IPS-18a (cell line): ENCODE data around the gene ZNF532.
"Not testable (repeated sequence)": the region's sequence is repeated elsewhere in the genome, so short reads cannot be mapped to it uniquely, and the experiment has no call there.

Source experiments
- H3K27ac ChIP-seq: one replicate; pipeline ENCODE4 v1.5.1; 2013; ENCODE audit warnings: low read length
- H3K27me3 ChIP-seq: one replicate; pipeline ENCODE4 v1.6.1; 2013; ENCODE audit warnings: mild to moderate bottlenecking, low read length; ENCODE audit not compliant: control insufficient read depth, insufficient read depth
- H3K36me3 ChIP-seq: one replicate; pipeline ENCODE4 v1.6.1; 2013; ENCODE audit warnings: low read depth, low read length; ENCODE audit not compliant: control insufficient read depth
- H3K4me1 ChIP-seq: one replicate; pipeline ENCODE4 v1.6.1; 2013; ENCODE audit warnings: low read depth, low read length; ENCODE audit not compliant: control insufficient read depth
- H3K4me3 ChIP-seq: one replicate; pipeline ENCODE4 v1.5.1; 2013; ENCODE audit warnings: low read length
- H3K9ac ChIP-seq: one replicate; pipeline ENCODE4 v1.6.1; 2013; ENCODE audit warnings: mild to moderate bottlenecking, low read length, moderate library complexity
- H3K9me3 ChIP-seq: one replicate; pipeline ENCODE4 v1.6.1; 2013; ENCODE audit warnings: low read depth, low read length; ENCODE audit not compliant: control insufficient read depth

Gene ZNF532

GRCh38 chr18:58864146-58865032 is at the start of gene ZNF532:
ZNF532 (plus strand) TSS chr18:58864877. CDS start in a region left out here.
- no peaks in the 10 kb centered on the region for H3K27me3 ChIP-seq
- peaks cover 5% of the 10 kb centered on the region for H3K9me3 ChIP-seq
- H3K4me3 ChIP-seq = peak within 1 kb of the TSS; percentile 66
- H3K27ac ChIP-seq = peak within 1 kb of the TSS; percentile 96
- H3K4me1 ChIP-seq = peaks cover 79% of the 10 kb centered on the region
- peak within 1 kb of the TSS; percentile 84 for H3K9ac ChIP-seq
- peaks cover 43% of the 10 kb centered on the region for H3K36me3 ChIP-seq

GRCh38 chr18:58819051-58819450 is 45.6 kb upstream of the ZNF532 start:
- no peak overlapping the region for H3K27ac ChIP-seq
- no peaks in the 10 kb centered on the region for H3K36me3 ChIP-seq
- H3K27me3 ChIP-seq = no peaks in the 10 kb centered on the region
- H3K4me3 ChIP-seq = no peak overlapping the region
- no peaks in the 10 kb centered on the region for H3K9me3 ChIP-seq
- H3K4me1 ChIP-seq = peaks cover 7% of the 10 kb centered on the region
- no peak overlapping the region for H3K9ac ChIP-seq

- Histone ChIP-seq H3K4me1 (peaks cover 7% of the 10 kb centered on the region), H3K36me3 (no peaks in the 10 kb centered on the region), H3K27ac (no peak overlapping the region), H3K9ac (no peak overlapping the region), H3K9me3 (no peaks in the 10 kb centered on the region), H3K4me3 (no peak overlapping the region), H3K27me3 (no peaks in the 10 kb centered on the region)
Measured at GRCh38 chr18:58820251-58820650, 44.4 kb upstream of the ZNF532 start.

- no peaks in the 10 kb centered on the region for H3K27me3 ChIP-seq
- no peak overlapping the region for H3K27ac ChIP-seq
- no peaks in the 10 kb centered on the region for H3K9me3 ChIP-seq
- H3K4me1 ChIP-seq = no peaks in the 10 kb centered on the region
- no peak overlapping the region for H3K4me3 ChIP-seq
- H3K36me3 ChIP-seq = no peaks in the 10 kb centered on the region
- no peak overlapping the region for H3K9ac ChIP-seq
Measured at GRCh38 chr18:58822944-58823343, 41.7 kb upstream of the ZNF532 start.

- no peak overlapping the region for H3K27ac ChIP-seq
- H3K4me3 ChIP-seq = no peak overlapping the region
- no peak overlapping the region for H3K9ac ChIP-seq
- H3K4me1 ChIP-seq = no peaks in the 10 kb centered on the region
- no peaks in the 10 kb centered on the region for H3K9me3 ChIP-seq
- no peaks in the 10 kb centered on the region for H3K27me3 ChIP-seq
- no peaks in the 10 kb centered on the region for H3K36me3 ChIP-seq
Measured at GRCh38 chr18:58823412-58823811, 41.3 kb upstream of the ZNF532 start.

- H3K27me3 ChIP-seq, H3K36me3 ChIP-seq, H3K27ac ChIP-seq: not testable (repeated sequence)
Measured at GRCh38 chr18:58826926-58827325, 37.8 kb upstream of the ZNF532 start.

GRCh38 chr18:58827428-58827827 is 37.2 kb upstream of the ZNF532 start:
- no peaks in the 10 kb centered on the region for H3K36me3 ChIP-seq
- H3K27me3 ChIP-seq = no peaks in the 10 kb centered on the region
- H3K4me3 ChIP-seq = no peak overlapping the region
- no peak overlapping the region for H3K9ac ChIP-seq
- H3K9me3 ChIP-seq = no peaks in the 10 kb centered on the region
- peaks cover 13% of the 10 kb centered on the region for H3K4me1 ChIP-seq
- H3K27ac ChIP-seq = no peak overlapping the region

More at GRCh38 chr18:58826926-58827325, 37.8 kb upstream of the ZNF532 start:
- not testable (repeated sequence) for H3K4me3 ChIP-seq, H3K9me3 ChIP-seq, H3K9ac ChIP-seq
- H3K4me1 ChIP-seq = peaks cover 12% of the 10 kb centered on the region

GRCh38 chr18:58827886-58828285 is 36.8 kb upstream of the ZNF532 start:
- Histone ChIP-seq H3K36me3 (no peaks in the 10 kb centered on the region), H3K9me3 (no peaks in the 10 kb centered on the region), H3K9ac (no peak overlapping the region), H3K27me3 (no peaks in the 10 kb centered on the region), H3K27ac (no peak overlapping the region), H3K4me3 (no peak overlapping the region), H3K4me1 (peaks cover 13% of the 10 kb centered on the region)

GRCh38 chr18:58828399-58829121 is 36.1 kb upstream of the ZNF532 start:
- Histone ChIP-seq H3K9ac (no peak overlapping the region), H3K27ac (no peak overlapping the region), H3K4me1 (peaks cover 13% of the 10 kb centered on the region), H3K27me3 (no peaks in the 10 kb centered on the region), H3K36me3 (no peaks in the 10 kb centered on the region), H3K9me3 (no peaks in the 10 kb centered on the region), H3K4me3 (no peak overlapping the region)

GRCh38 chr18:58829263-58829662 is 35.4 kb upstream of the ZNF532 start:
- Histone ChIP-seq H3K9me3 (no peaks in the 10 kb centered on the region), H3K4me3 (no peak overlapping the region), H3K4me1 (peaks cover 13% of the 10 kb centered on the region), H3K9ac (no peak overlapping the region), H3K27me3 (no peaks in the 10 kb centered on the region), H3K36me3 (no peaks in the 10 kb centered on the region), H3K27ac (no peak overlapping the region)

- peaks cover 13% of the 10 kb centered on the region for H3K4me1 ChIP-seq
- not testable (repeated sequence) for H3K36me3 ChIP-seq, H3K27ac ChIP-seq
Measured at GRCh38 chr18:58829886-58830285, 34.8 kb upstream of the ZNF532 start.

More at GRCh38 chr18:58829886-58830285, 34.8 kb upstream of the ZNF532 start:
- H3K4me3 ChIP-seq, H3K9ac ChIP-seq, H3K9me3 ChIP-seq, H3K27me3 ChIP-seq: not testable (repeated sequence)
